Cardiac atrium fibroblast (primary cell): ENCODE results near the gene SYDE2. TPM values are rescaled to one million over a fixed set of nuclear protein-coding genes. Genes with fewer than 3 reads are reported as not detected.

ENCODE experiments used
- total RNA-seq: library from RNA; depleted of rRNA; stranded (reverse); fragments of >200 nt; gene quantifications from 2 replicates; pipeline ENCODE4 v1.2.3, GENCODE V29; 2015

SYDE2 gene, protein sequence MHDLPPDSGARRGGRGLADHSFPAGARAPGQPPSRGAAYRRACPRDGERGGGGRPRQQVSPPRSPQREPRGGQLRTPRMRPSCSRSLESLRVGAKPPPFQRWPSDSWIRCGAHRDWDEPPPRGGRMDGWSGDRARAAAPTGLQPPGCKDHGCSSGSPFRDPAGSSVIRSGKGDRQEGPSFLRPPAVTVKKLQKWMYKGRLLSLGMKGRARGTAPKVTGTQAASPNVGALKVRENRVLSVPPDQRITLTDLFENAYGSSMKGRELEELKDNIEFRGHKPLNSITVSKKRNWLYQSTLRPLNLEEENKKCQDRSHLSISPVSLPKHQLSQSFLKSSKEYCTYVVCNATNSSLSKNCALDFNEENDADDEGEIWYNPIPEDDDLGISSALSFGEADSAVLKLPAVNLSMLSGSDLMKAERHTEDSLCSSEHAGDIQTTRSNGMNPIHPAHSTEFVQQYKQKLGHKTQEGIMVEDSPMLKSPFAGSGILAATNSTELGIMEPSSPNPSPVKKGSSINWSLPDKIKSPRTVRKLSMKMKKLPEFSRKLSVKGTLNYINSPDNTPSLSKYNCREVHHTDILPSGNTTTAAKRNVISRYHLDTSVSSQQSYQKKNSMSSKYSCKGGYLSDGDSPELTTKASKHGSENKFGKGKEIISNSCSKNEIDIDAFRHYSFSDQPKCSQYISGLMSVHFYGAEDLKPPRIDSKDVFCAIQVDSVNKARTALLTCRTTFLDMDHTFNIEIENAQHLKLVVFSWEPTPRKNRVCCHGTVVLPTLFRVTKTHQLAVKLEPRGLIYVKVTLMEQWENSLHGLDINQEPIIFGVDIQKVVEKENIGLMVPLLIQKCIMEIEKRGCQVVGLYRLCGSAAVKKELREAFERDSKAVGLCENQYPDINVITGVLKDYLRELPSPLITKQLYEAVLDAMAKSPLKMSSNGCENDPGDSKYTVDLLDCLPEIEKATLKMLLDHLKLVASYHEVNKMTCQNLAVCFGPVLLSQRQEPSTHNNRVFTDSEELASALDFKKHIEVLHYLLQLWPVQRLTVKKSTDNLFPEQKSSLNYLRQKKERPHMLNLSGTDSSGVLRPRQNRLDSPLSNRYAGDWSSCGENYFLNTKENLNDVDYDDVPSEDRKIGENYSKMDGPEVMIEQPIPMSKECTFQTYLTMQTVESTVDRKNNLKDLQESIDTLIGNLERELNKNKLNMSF
- total RNA-seq = 1.1 and 1.3 TPM in 2 replicates

DNA sequence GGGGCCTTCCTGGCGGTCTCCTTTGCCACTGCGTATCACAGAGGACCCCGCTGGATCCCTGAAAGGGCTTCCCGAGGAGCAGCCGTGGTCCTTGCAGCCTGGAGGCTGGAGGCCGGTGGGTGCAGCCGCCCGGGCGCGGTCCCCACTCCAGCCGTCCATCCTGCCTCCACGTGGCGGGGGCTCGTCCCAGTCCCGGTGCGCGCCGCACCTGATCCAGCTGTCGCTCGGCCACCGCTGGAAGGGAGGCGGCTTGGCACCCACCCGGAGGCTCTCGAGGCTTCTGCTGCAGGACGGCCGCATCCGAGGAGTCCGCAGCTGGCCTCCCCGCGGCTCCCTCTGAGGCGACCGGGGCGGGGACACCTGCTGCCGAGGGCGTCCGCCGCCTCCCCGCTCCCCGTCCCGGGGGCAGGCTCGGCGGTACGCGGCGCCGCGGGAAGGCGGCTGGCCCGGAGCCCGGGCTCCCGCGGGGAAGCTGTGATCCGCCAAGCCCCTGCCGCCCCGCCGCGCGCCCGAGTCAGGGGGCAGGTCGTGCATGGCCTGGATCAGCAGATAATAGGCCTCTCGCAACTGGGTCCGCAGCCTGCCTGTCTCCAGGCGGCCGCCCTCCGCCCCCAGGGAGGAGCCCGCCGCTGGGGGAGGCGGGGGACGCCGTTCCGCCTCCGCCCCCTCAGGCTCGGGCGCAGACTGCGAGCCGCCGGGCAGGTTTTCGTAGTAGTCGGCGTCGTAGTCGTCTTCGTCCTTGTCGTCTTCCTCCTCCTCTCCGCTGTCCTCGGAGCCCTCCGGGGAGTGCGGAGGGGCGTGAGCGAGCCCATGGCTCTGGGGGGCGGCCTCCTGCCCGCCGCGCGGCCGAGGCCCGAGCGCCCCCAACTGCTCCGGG is at the start of gene SYDE2:
Gene SYDE2, minus strand, starts transcription at position 554 of the 877 bp plus-strand sequence. Its CDS starts 20 bp downstream, at position 534.

Other genes with a start within 250 kb of the SYDE2 start
- gene MCOLN2, start 203.9 kb downstream of the SYDE2 start, total RNA-seq = 0.81 and 1.8 TPM in 2 replicates
- not detected in 2 replicates for gene MCOLN3, start 152.5 kb downstream of the SYDE2 start, total RNA-seq
- 13.0 and 17.8 TPM in 2 replicates for gene C1orf52, start 58.6 kb upstream of the SYDE2 start, total RNA-seq
- 20.9 and 23.1 TPM in 2 replicates for gene BCL10, start 75.6 kb upstream of the SYDE2 start, total RNA-seq